ENCODE measurements around the gene FAM168A.

- TF ChIP-seq KDM1A (IDR thresholded peaks at IDR 0.05; ENCODE audit: borderline replicate concordance, low read length) = no peak
- TF ChIP-seq RAD21 (IDR thresholded peaks at IDR 0.05 in 1 of 2, conservative IDR thresholded peaks at IDR 0.05 in 1 of 2; ENCODE audit: low read depth in 2 of 2, low read length in 2 of 2) = no peak
- no peak for TF ChIP-seq JUN (IDR thresholded peaks at IDR 0.05; ENCODE audit: low read depth, low read length)
- no peak for TF ChIP-seq JUND (IDR thresholded peaks at IDR 0.05; ENCODE audit: low read length)
- TF ChIP-seq CHD7 (IDR thresholded peaks at IDR 0.05; ENCODE audit: insufficient replicate concordance, low read length) = no peak
- no peak for TF ChIP-seq CEBPB (IDR thresholded peaks at IDR 0.05; ENCODE audit: low read depth, low read length)
- TF ChIP-seq POLR2AphosphoS5 (IDR thresholded peaks at IDR 0.05; ENCODE audit: low read depth, low read length) = no peak
- no peak for TF ChIP-seq POLR2A (IDR thresholded peaks at IDR 0.05; ENCODE audit: control extremely low read depth in 1 of 2, low read depth in 2 of 2, low read length in 2 of 2)
- TF ChIP-seq, protein P1, sequence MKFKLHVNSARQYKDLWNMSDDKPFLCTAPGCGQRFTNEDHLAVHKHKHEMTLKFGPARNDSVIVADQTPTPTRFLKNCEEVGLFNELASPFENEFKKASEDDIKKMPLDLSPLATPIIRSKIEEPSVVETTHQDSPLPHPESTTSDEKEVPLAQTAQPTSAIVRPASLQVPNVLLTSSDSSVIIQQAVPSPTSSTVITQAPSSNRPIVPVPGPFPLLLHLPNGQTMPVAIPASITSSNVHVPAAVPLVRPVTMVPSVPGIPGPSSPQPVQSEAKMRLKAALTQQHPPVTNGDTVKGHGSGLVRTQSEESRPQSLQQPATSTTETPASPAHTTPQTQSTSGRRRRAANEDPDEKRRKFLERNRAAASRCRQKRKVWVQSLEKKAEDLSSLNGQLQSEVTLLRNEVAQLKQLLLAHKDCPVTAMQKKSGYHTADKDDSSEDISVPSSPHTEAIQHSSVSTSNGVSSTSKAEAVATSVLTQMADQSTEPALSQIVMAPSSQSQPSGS (IDR thresholded peaks at IDR 0.05; ENCODE audit: low read length) = no peak
- TF ChIP-seq, protein P2, sequence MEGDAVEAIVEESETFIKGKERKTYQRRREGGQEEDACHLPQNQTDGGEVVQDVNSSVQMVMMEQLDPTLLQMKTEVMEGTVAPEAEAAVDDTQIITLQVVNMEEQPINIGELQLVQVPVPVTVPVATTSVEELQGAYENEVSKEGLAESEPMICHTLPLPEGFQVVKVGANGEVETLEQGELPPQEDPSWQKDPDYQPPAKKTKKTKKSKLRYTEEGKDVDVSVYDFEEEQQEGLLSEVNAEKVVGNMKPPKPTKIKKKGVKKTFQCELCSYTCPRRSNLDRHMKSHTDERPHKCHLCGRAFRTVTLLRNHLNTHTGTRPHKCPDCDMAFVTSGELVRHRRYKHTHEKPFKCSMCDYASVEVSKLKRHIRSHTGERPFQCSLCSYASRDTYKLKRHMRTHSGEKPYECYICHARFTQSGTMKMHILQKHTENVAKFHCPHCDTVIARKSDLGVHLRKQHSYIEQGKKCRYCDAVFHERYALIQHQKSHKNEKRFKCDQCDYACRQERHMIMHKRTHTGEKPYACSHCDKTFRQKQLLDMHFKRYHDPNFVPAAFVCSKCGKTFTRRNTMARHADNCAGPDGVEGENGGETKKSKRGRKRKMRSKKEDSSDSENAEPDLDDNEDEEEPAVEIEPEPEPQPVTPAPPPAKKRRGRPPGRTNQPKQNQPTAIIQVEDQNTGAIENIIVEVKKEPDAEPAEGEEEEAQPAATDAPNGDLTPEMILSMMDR (IDR thresholded peaks at IDR 0.05; ENCODE audit: control extremely low read depth in 1 of 3, insufficient read depth in 1 of 3, low read depth in 1 of 3, low read length in 3 of 3) = no peak
These were observed 91.9 kb downstream of the FAM168A start for GRCh38 chr11:73506038-73506437.

Data from H1 (cell line).